ENCODE results near the gene NFYB.
"Not testable (repeated sequence)": the region's sequence is repeated elsewhere in the genome, so short reads cannot be mapped to it uniquely, and the experiment has no call there.

The NFYB gene

GRCh38 chr12:104122298-104122697 lies 15.7 kb downstream of the NFYB start:
- no peaks in the 10 kb centered on the region for H3K9me3 ChIP-seq (ENCODE audit: insufficient read depth, low read length)
- no peak overlapping the region for H3K27ac ChIP-seq (ENCODE audit: low read depth, low read length)
- no peak overlapping the region for H3K9ac ChIP-seq (ENCODE audit: low read length)
- H3K27me3 ChIP-seq (ENCODE audit: low read length), result no peaks in the 10 kb centered on the region
- no peak overlapping the region for H3K4me2 ChIP-seq (ENCODE audit: low read depth, low read length, poor library complexity, severe bottlenecking)
- no peak for TF ChIP-seq EZH2phosphoT487 (conservative IDR thresholded peaks at IDR 0.05; ENCODE audit: low read length)
- TF ChIP-seq, protein P1, sequence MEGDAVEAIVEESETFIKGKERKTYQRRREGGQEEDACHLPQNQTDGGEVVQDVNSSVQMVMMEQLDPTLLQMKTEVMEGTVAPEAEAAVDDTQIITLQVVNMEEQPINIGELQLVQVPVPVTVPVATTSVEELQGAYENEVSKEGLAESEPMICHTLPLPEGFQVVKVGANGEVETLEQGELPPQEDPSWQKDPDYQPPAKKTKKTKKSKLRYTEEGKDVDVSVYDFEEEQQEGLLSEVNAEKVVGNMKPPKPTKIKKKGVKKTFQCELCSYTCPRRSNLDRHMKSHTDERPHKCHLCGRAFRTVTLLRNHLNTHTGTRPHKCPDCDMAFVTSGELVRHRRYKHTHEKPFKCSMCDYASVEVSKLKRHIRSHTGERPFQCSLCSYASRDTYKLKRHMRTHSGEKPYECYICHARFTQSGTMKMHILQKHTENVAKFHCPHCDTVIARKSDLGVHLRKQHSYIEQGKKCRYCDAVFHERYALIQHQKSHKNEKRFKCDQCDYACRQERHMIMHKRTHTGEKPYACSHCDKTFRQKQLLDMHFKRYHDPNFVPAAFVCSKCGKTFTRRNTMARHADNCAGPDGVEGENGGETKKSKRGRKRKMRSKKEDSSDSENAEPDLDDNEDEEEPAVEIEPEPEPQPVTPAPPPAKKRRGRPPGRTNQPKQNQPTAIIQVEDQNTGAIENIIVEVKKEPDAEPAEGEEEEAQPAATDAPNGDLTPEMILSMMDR (IDR thresholded peaks at IDR 0.05; ENCODE audit: insufficient read depth, low read length, poor library complexity, severe bottlenecking), result no peak
- H4K20me1 ChIP-seq (ENCODE audit: low read depth, low read length), result no peaks in the 10 kb centered on the region
- no peak overlapping the region for H3K4me3 ChIP-seq (ENCODE audit: insufficient read depth, low read length, poor library complexity, severe bottlenecking)
- no peaks in the 10 kb centered on the region for H3K79me2 ChIP-seq (ENCODE audit: insufficient read depth, low read length)
- peaks cover 35% of the 10 kb centered on the region; the same call in 1 of the 2 replicates for H3K36me3 ChIP-seq (ENCODE audit: low read length)
- no peaks in the 10 kb centered on the region for H3K9me2 ChIP-seq (replicated peaks; ENCODE audit: insufficient read depth, low read length)
- no peak overlapping the region for H2AFZ ChIP-seq (ENCODE audit: low read depth, low read length, severe bottlenecking)
- peaks cover 4% of the 10 kb centered on the region; the same call in 1 of the 2 replicates for H3F3A ChIP-seq (ENCODE audit: insufficient read depth)

GRCh38 chr12:104121001-104121400 lies 17.0 kb downstream of the NFYB start:
- TF ChIP-seq, protein P1 (IDR thresholded peaks at IDR 0.05; ENCODE audit: insufficient read depth, low read length, poor library complexity, severe bottlenecking), result no peak
- TF ChIP-seq EZH2phosphoT487 (conservative IDR thresholded peaks at IDR 0.05; ENCODE audit: low read length), result no peak
- H3K9ac ChIP-seq (ENCODE audit: low read length), result no peak overlapping the region
- H3K79me2 ChIP-seq (ENCODE audit: insufficient read depth, low read length), result no peaks in the 10 kb centered on the region
- no peak overlapping the region for H2AFZ ChIP-seq (ENCODE audit: low read depth, low read length, severe bottlenecking)
- H3K9me2 ChIP-seq (replicated peaks; ENCODE audit: insufficient read depth, low read length), result no peaks in the 10 kb centered on the region
- no peaks in the 10 kb centered on the region for H4K20me1 ChIP-seq (ENCODE audit: low read depth, low read length)
- no peak overlapping the region for H3K4me2 ChIP-seq (ENCODE audit: low read depth, low read length, poor library complexity, severe bottlenecking)
- peaks cover 3% of the 10 kb centered on the region; the same call in 1 of the 2 replicates for H3F3A ChIP-seq (ENCODE audit: insufficient read depth)
- no peaks in the 10 kb centered on the region for H3K9me3 ChIP-seq (ENCODE audit: insufficient read depth, low read length)
- H3K27me3 ChIP-seq (ENCODE audit: low read length), result no peaks in the 10 kb centered on the region
- no peak overlapping the region for H3K27ac ChIP-seq (ENCODE audit: low read depth, low read length)
- H3K4me3 ChIP-seq (ENCODE audit: insufficient read depth, low read length, poor library complexity, severe bottlenecking), result no peak overlapping the region
- H3K36me3 ChIP-seq (ENCODE audit: low read length), result peaks cover 27% of the 10 kb centered on the region; the same call in 1 of the 2 replicates

GRCh38 chr12:104115587-104115975 lies 22.4 kb downstream of the NFYB start:
- H3K4me2 ChIP-seq (ENCODE audit: low read depth, low read length, poor library complexity, severe bottlenecking), result no peak overlapping the region
- no peaks in the 10 kb centered on the region for H3K27me3 ChIP-seq (ENCODE audit: low read length)
- H3K79me2 ChIP-seq (ENCODE audit: insufficient read depth, low read length), result no peaks in the 10 kb centered on the region
- H4K20me1 ChIP-seq (ENCODE audit: low read depth, low read length), result no peaks in the 10 kb centered on the region
- H3K9me3 ChIP-seq (ENCODE audit: insufficient read depth, low read length), result no peaks in the 10 kb centered on the region
- no peak overlapping the region for H3K9ac ChIP-seq (ENCODE audit: low read length)
- peaks cover 10% of the 10 kb centered on the region; the same call in 1 of the 2 replicates for H3K36me3 ChIP-seq (ENCODE audit: low read length)
- H2AFZ ChIP-seq (ENCODE audit: low read depth, low read length, severe bottlenecking), result no peak overlapping the region
- TF ChIP-seq, protein P1 (IDR thresholded peaks at IDR 0.05; ENCODE audit: insufficient read depth, low read length, poor library complexity, severe bottlenecking), result no peak
- TF ChIP-seq EZH2phosphoT487 (conservative IDR thresholded peaks at IDR 0.05; ENCODE audit: low read length), result no peak
- no peak overlapping the region for H3K4me3 ChIP-seq (ENCODE audit: insufficient read depth, low read length, poor library complexity, severe bottlenecking)
- peaks cover 9% of the 10 kb centered on the region; the same call in 1 of the 2 replicates for H3F3A ChIP-seq (ENCODE audit: insufficient read depth)
- no peak overlapping the region for H3K27ac ChIP-seq (ENCODE audit: low read depth, low read length)
- H3K9me2 ChIP-seq (replicated peaks; ENCODE audit: insufficient read depth, low read length), result no peaks in the 10 kb centered on the region

GRCh38 chr12:104114834-104115586 lies 23.0 kb downstream of the NFYB start:
- not testable (repeated sequence) for H3K9me3 ChIP-seq (ENCODE audit: insufficient read depth, low read length); H3K4me2 ChIP-seq (ENCODE audit: low read depth, low read length, poor library complexity, severe bottlenecking); H3F3A ChIP-seq (ENCODE audit: insufficient read depth); H3K9ac ChIP-seq (ENCODE audit: low read length); H3K27me3 ChIP-seq (ENCODE audit: low read length); H3K9me2 ChIP-seq (replicated peaks; ENCODE audit: insufficient read depth, low read length); H3K27ac ChIP-seq (ENCODE audit: low read depth, low read length); H3K36me3 ChIP-seq (ENCODE audit: low read length); H3K79me2 ChIP-seq (ENCODE audit: insufficient read depth, low read length); H2AFZ ChIP-seq (ENCODE audit: low read depth, low read length, severe bottlenecking); H4K20me1 ChIP-seq (ENCODE audit: low read depth, low read length); H3K4me3 ChIP-seq (ENCODE audit: insufficient read depth, low read length, poor library complexity, severe bottlenecking)
